NCI-H2029 (cell line): Measurements from ENCODE around the gene FAM181B.
"Not testable (repeated sequence)": the region's sequence is repeated elsewhere in the genome, so short reads cannot be mapped to it uniquely, and the experiment has no call there.

ENCODE experiments used
- DNase-seq: peaks from one replicate; lab custom pipeline; 2025; lab: John Stamatoyannopoulos, UW

FAM181B gene

DNA sequence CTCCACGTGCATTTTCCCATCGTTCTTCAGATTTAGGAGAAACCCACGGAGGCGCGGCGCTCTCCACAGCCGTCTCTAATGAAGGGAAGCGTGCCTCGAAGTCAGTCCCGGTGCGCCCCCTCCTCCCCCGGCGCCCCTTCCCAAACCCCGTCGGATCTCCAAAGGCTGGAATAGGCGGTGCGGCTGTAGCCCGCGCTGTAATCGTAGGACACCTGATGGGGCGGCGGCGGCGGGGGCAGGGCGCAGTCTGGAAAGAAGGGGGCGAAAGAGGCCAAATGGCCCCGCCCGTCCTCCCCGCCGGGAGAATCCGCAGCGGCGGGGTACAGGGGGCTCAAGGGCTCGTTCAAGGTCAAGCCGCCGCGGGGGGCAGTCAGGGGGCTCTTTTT lies 1.3 kb downstream of the FAM181B start:
- no peak for DNase-seq

DNA sequence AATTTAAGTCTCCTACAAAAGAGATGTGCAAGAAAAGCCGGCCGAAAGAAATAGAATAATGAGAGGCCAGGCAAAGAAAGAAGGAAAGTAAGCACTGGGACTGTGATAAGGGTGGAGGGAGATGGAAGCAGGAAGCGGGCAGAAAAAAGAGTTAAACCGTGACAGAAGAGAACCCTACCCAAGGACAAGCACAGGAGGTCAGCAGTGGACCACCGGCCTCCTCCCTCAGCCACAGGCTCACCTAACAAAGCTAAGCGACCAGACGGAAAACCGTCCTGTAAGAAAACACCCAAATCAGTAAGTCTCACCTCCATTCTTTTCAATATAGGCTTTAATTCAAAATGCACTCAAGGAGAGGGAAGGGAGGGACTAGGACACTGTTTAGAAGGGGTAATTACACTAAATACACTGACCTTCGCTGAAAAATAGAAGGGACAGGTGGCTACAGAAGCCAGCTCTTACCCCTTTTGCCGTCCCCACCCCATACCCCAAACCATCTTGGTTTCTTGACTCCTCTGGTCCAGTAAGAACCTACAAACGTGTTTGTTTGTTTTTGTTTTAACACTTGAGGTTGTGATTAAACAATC lies 1.9 kb downstream of the FAM181B start:
- no peak for DNase-seq

DNA sequence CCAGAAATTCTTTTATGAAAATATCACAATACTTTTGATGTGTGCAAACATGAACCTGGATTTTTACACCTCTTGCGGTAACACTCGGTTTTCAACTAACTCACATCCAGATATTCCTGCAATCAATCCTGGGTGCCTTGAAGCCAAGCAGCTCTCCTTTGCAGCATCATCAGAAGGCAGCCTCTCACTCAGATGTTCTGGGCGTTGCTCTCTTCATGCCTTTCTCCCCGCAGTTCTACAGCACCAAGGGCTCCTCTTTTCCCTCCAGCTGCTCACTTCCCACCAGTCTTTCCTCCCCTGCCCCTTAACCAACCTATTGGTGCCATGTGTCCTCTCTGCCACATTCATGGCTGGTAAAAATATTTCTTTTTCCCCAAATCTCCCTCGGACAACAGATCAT lies 2.9 kb downstream of the FAM181B start:
- no peak for DNase-seq

DNA sequence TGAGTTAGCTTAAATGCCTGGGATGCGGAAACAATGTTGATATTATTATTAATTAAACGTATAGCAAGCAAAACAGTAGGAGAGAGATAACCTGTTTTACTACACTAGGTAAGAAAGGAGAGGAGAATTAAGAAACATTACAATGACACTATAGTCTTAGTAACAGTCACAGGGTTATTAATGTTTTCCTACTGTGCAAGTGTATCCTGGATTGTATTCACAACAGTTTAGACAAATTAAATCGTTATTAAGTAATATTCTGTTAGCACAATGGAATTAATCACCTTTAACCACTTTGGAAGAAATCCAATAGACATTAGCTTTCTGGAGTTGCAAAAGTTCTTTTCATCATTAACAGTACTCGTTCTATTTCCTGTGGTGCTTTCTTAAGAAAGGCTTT lies 3.4 kb downstream of the FAM181B start:
- no peak for DNase-seq

DNA sequence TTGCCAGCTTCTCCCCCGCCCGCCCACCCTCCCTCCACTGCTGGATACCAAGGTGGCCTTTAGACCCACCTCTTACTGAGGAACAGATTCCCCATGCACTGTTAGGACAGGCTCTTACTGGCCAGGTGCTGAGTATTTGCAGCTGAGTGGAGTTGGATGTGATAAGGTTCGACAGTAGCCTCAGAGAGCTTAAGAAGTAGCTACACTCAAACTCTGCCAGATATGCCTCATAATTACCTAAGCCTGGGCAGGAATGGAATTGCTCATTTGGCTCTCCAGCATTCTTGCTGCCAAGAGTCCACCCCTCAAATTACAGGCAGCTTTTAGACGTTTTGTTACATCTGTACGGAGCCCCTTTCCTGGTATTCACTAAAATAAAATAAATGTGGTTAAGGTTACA lies 9.6 kb downstream of the FAM181B start:
- DNase-seq = no peak

DNA sequence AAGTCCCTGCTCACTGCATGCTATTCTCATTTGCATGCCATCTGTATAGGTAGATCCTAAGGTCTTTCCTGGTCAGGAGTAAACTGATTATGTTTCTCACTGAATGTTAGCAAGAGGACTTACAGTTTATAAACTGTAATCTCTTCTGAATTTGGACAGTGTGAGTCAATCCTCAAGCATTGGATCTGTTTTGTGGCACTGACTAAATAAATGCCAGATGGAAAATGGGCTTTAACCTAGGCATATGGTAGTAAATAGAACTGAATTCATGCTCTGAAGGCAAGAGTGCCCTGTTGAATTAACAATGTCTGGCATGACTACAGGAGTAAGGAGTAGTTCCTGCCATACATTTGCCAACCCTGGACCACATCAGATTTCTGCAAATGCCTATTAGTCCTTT lies 11.4 kb downstream of the FAM181B start:
- no peak for DNase-seq

DNA sequence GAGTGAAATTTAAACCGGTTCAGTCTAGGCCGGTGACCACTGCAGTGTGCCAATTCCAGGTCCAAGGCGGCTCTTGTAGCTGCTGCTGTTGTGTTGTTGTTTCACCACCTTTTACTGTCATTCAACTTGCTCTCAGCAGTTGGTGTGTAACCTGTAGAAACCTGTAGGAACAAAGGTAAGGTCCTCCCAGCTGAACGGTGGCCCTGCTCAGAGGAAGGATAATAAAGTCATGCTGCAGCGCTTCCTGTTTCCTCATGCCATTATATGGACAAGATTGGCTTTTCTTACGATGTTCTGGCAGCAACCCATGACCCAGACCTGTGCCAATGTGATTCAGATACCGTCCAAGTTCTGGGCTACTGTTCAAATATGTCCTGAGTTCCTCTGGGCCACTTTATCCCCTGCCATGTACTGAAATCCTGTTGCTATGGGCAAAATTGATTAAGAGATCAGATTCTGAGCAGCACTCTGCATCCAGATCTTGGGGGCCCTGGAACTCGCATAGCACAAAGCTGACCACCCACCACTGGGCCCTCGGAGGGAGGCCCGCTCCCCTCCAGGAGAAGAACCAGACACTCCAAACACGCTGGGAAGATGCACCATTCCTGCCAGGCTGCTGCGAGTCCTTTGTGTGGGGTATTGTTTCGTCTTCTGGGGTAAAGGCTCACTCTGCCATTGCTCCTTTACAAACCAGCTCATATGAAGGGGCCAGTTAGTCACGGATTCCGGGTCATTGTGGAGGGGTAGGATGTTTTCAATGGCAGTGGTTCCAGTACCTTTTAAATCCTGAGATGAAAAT lies 13.2 kb downstream of the FAM181B start:
- no peak for DNase-seq

DNA sequence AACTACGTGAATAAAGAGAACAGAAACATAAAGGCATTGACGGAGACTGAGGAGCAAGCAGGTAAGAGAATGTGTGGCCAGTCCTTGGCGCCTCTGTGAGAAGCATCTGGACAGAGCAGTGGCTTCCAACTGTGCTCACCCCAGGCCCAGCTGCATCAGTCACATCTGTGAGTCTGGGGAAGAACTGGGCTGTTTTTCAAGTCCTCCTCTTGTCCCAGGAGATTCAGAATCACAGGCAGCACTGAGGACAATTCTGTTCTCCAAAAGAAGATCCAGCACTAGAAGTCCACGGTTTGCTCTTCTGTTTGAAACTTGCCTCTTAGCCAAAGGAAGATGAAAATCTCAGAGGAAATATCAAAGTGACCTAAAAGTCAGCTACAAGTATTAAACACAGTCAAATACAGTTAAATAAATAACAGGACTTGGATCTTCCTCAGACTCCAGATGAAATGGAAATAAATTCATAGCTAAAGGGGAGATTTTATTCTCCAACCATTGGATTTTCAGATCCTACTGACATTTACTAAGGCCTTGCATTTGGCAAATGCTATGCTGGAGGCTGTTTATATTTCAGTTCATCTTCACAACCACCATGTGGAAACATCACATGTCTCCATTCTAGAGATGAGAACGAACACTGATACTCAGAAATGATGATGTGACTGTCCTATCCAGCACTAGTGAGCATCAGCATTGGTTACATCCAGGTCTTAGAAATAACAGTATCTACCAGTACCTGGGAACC lies 14.1 kb downstream of the FAM181B start:
- DNase-seq = no peak

DNA sequence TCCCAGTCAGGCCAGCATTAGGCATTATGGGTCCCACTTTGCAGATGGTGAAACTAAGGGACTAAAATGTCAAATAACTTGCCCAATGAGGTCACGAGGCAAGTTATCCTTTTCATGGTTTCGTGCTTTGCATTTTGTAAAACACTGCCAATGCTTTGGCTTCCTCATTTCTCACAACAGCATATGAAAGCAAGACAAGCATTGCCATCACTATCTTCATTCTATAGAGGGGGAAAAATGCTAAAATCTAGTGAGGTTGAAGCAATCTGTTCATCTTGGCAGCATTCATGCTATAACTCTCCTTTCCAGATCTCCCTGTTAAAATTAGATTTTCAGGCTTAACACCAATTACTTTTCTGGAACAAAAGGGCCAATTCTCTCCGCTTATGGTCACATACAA lies 14.8 kb downstream of the FAM181B start:
- no peak for DNase-seq

DNA sequence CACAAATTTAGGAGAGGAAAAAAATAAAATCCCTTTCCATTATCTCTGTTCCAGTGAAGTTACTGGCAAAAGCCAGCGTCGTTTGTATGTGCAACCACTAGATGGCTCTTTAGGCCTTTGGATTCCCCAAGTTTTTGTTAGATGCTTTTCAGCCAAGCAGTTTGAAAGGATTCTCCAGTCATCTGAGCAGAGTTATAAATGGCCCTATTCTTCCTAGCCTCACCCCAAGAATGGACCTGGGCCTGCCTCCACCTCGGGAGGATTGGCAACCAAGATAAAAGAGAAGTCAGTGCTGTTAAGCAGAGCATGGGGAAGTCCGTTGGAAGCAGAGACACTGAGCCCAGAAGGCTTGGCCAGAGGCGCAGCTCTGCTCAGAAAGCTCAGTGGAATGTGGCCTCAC lies 15.4 kb downstream of the FAM181B start:
- DNase-seq = peak; percentile 8

DNA sequence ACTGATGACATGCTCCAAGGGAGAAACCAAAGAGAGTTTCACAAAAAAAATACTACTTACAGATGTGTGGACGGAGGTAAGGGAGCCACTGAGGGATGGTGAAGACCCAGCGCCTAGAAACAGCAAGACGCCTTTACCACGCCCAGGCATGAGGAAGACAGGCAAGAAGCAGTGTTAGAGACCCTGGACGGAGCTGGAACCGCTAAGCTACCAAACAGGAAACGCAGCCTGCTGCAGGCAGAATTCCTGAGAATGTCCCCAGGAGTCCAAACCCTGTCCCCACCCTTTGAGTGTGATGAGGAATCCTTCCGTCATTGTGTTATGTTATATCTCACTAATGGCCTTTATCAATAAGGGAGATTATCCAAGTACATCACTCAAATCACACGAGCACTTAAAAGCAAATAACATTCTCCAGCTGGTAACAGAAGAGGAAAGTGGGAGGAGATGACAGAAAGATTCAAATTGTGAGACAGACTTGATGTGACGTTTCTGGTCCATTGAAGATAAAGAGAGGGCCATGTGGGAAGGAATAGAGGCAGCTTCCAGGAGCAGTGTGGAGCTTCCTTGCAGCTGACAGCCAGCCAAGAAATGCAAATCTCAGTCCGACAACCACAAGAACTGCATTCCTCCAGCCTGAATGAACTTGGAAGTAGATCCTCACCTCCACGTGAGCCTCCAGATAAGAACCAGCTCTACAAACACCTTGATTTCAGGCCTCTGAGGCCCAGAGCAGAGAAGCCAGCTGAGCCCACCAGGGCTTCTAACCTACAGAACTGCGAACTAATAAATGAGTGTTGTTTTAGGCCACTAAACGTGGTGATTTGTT lies 19.1 kb downstream of the FAM181B start:
- no peak for DNase-seq

DNA sequence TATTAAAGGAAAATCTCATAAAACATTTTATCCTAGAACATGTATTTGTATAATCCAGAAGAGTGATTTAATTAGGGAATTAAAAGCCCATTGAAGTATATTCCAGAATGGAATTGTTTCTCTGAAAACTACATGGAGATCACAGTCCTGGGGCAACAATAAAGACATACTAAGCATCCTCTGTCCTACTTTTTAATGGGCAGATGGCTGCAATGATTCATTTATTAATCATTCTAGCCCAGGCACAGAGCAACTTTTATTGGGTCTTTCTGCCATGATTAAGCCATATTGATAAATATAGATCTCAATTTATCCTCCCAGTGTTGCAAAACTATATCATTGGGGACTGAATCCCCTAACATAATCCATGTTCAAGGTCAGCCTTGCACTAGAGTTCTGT lies 22.0 kb downstream of the FAM181B start:
- DNase-seq = no peak

DNA sequence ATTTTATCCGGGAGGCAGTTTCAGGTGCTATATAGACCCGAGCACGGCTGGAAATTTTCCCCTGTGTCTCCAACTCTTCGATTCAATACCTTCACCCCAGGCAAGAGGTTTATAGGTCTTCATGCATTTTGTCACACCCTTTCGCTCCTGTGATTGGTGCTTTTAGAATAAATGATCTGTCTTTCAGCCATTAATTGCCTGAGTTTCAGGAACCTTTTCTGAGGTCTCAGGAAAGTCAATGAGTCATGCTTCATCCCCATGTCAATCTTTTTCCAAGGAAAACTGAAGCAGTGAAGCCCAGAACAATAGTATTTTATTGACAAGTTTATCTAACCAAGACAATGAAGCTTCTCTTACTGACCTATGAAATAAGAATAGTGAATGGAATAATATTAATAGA lies 29.9 kb downstream of the FAM181B start:
- DNase-seq = no peak

DNA sequence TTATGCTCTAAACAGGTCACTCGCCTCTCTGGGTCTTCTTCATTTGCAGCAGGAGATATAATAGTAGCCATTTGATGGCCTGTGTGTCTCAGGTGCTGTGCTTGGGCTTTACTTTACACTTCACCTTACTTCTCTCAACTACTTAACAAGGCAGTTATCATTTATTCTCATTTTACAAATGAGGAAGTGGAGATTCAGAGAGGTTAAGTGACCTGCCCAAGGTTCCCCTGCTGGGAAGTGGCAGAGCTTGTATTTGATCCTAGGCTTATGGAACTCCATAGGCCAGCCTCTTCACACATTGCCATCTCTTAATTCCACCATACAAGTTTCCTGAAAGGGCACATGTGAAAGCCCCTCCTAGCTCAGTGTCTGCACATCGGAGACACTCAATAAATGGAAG lies 30.4 kb downstream of the FAM181B start:
- no peak for DNase-seq

DNA sequence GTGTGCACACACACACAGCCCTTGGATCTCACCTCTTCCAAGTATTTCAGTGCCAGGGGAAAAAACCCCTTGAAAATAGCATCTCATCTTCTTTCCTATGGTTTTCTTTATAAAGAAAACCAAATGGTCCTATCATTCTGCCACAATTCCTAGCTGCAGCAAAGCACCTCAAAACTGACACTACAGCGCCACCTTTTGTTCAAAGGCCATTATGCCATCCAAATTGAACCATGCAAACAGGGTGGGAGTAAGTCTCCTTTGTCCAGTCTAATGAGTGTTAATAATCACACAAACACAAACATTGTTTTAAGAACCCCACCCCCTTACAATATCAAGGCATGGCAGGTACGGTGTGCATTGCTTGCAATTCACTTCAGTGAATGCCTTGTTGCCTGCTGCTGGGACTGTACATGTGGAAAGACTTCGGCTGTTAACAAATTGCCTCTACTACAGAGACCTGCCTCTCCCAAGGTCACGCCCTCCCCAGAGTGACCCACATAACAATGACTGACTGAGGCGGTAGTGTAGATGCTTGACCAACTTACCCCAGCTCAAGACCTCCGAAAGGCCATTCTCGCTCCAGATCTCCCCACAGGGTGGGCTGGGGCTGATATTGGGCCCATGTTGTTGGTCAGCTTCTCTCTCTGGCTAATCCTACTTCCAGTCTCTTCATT lies 31.7 kb downstream of the FAM181B start:
- DNase-seq = no peak

DNA sequence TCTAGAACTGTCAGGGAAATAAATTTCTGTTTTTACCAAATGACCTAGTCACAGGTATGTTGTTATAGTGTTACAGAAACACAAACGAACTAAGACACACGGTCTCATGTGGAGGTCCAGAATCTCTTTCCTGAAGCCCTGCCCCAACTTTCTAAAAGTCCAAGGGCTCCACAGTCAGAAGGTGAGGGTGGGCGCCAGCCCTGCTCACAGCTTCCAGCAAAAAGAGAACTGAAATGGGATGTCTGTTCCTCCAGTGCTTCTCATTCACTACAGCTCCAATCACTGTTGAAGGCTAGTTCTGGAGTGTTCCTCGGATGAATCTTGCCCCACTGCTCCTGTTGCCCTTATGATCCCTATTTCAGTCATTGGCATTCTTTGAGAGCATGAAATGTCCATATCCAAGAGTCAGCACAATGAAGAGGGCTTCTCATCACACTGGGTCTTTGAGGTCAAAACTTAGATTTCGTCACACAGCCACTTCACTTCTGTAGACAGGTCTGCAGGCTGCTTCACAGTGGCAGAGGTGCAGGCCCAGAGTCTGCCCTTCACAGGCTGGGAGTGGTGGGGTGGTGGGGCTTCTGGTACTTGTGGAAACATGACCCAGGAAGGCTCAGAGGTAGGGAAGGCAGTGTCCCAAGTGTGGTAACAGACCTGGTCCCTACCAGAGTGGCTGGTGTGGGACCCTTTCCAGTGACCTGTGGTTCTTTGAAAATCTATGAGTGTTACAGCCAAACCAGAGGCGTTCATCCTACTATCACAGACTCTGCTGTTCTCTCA lies 34.9 kb downstream of the FAM181B start:
- DNase-seq = no peak

DNA sequence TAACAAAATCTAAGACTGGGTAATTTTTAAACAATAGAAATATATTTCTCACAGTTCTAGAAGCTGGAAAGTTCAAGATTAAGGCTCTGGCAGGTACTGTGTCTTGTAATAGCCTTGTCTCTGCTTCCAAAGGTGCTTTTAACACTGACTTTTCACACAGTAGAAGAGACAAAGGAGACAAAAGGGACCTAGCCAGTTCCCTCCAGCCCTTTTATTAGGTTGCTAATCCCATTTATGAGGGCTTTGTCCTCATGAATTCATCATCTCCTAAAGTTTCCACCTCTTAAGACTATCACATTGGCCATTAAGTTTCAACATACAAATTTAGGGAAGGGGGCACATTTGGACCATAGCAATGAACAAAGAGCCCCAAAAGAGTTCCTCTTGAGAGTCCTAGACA lies 40.7 kb downstream of the FAM181B start:
- no peak for DNase-seq

DNA sequence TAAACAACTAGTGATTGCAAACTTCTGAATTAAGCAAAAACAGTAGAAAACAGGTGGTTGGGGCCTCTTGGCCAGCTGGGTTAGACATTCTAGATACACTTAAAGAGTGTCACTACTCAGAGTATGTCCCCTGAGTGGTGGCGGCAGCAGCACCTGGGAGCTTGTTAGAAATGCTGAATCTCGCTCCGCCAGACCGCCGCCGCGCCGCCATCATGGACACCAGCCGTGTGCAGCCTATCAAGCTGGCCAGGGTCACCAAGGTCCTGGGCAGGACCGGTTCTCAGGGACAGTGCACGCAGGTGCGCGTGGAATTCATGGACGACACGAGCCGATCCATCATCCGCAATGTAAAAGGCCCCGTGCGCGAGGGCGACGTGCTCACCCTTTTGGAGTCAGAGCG lies 44.3 kb downstream of the FAM181B start:
- DNase-seq = not testable (repeated sequence)

DNA sequence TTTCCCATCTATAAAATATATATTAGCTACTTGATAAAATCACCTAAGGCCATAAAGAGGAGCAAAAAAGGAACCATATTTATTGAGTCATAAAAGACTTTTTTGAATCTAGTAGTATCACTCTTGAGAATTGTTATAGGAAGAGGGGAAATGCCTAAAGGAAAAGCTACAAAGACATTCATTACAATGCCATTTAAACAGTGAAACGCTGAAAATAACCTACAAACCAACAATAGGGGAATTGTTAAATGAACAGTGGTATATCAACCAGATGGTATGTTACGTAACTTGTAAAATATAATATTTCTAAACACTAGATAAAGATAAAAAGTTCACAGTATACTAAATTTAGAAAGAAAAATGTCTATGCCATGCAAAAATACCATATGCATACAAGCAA lies 47.5 kb downstream of the FAM181B start:
- no peak for DNase-seq

DNA sequence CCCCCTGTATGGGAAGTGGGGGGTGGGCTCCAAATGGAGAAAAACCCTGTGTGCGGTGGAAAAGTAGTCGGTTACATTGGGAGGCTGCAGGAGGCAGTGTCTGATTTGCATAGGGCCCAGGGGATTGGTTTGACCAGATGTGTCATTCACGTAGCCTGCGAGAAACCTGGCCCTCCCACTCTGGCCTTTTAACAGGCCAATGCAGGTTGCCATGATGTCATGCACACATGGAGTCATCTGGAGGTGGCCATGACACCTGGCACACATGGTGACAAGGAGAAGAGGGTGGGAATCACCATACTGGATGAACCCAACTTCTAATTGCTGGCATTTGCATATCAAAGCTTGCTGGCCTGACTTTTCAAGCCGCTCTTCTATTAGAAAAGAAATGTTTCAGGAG lies 50.6 kb downstream of the FAM181B start:
- DNase-seq = no peak
